Neural crest cell (in vitro differentiated cells): ENCODE results near the gene FBXO7. TPM values are rescaled to one million over a fixed set of nuclear protein-coding genes. Genes with fewer than 3 reads are reported as not detected.

Experiments used
- DNase-seq: peaks from one replicate; pipeline ENCODE4 v3.0.0; 2021; ENCODE audit warnings: low read depth, mixed read lengths, low spot score
- H3K27ac Mint-ChIP-seq: one replicate; pipeline ENCODE4 v1.8.0; 2021; ENCODE audit warnings: mild to moderate bottlenecking, mixed read lengths; ENCODE audit not compliant: unreplicated experiment
- H3K27me3 Mint-ChIP-seq: 2 replicates; pipeline ENCODE4 v1.8.0; 2021; ENCODE audit warnings: low read depth, mild to moderate bottlenecking, mixed read lengths
- H3K36me3 Mint-ChIP-seq: 2 replicates; pipeline ENCODE4 v1.8.0; 2021; ENCODE audit warnings: low read depth, mild to moderate bottlenecking, mixed read lengths
- H3K4me1 Mint-ChIP-seq: 2 replicates; pipeline ENCODE4 v1.8.0; 2021; ENCODE audit warnings: mixed read lengths
- H3K4me3 Mint-ChIP-seq: one replicate; pipeline ENCODE4 v1.8.0; 2021; ENCODE audit warnings: mild to moderate bottlenecking, mixed read lengths
- H3K9me3 Mint-ChIP-seq: 2 replicates; pipeline ENCODE4 v1.8.0; 2021; ENCODE audit warnings: mixed read lengths
- total RNA-seq: library from RNA; stranded (reverse); gene quantifications from 2 replicates; pipeline ENCODE4 v1.2.1, GENCODE V29; 2021
- TF ChIP-seq, protein P1 (sequence below): fragments of 200-600 bp; sonication (generic); conservative IDR thresholded peaks from 2 replicates; pipeline ENCODE4 v1.5.0; 2021; ENCODE audit warnings: antibody characterized with exemption, mild to moderate bottlenecking

Gene FBXO7
- total RNA-seq, 1 donor from 2014 or later: 82.8 TPM

DNA sequence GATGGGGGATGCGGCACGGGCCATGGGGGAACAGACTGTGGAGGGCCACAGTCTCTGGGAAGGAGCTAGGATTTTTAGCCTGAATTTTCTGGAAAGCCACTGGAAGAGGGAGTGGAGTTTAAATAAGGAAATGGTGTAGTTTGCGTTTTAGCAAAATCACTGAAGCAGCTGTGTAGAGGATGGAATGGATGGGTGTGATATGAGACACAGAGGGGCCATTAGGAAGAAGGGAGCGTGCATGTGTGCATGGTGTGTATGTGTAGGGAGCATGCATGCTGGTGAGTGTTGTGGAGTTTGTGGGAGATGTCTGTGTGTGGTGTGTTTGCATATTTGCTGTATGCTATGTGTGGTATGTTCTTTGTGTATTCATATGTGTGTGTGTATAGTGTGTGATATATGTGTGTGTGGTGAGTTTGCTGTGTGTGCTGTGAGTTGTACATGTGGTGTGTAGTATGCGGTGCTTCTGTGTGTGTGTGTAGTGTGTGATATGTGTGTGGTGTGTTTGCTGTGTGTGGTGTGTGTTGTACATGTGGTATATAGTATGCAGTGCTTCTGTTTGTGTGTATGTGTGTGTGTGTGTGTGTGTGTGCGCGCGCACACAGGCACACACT lies 67.6 kb downstream of the FBXO7 start:
- H3K9me3 Mint-ChIP-seq: no peaks in the 10 kb centered on the region
- TF ChIP-seq, protein P1, sequence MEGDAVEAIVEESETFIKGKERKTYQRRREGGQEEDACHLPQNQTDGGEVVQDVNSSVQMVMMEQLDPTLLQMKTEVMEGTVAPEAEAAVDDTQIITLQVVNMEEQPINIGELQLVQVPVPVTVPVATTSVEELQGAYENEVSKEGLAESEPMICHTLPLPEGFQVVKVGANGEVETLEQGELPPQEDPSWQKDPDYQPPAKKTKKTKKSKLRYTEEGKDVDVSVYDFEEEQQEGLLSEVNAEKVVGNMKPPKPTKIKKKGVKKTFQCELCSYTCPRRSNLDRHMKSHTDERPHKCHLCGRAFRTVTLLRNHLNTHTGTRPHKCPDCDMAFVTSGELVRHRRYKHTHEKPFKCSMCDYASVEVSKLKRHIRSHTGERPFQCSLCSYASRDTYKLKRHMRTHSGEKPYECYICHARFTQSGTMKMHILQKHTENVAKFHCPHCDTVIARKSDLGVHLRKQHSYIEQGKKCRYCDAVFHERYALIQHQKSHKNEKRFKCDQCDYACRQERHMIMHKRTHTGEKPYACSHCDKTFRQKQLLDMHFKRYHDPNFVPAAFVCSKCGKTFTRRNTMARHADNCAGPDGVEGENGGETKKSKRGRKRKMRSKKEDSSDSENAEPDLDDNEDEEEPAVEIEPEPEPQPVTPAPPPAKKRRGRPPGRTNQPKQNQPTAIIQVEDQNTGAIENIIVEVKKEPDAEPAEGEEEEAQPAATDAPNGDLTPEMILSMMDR: no peak
- H3K27me3 Mint-ChIP-seq: peaks cover 5% of the 10 kb centered on the region
- no peak for DNase-seq
- H3K36me3 Mint-ChIP-seq: peaks cover 2% of the 10 kb centered on the region
- H3K4me3 Mint-ChIP-seq: no peak overlapping the region
- H3K27ac Mint-ChIP-seq: peak overlapping the region; percentile 7
- peaks cover 13% of the 10 kb centered on the region for H3K4me1 Mint-ChIP-seq

DNA sequence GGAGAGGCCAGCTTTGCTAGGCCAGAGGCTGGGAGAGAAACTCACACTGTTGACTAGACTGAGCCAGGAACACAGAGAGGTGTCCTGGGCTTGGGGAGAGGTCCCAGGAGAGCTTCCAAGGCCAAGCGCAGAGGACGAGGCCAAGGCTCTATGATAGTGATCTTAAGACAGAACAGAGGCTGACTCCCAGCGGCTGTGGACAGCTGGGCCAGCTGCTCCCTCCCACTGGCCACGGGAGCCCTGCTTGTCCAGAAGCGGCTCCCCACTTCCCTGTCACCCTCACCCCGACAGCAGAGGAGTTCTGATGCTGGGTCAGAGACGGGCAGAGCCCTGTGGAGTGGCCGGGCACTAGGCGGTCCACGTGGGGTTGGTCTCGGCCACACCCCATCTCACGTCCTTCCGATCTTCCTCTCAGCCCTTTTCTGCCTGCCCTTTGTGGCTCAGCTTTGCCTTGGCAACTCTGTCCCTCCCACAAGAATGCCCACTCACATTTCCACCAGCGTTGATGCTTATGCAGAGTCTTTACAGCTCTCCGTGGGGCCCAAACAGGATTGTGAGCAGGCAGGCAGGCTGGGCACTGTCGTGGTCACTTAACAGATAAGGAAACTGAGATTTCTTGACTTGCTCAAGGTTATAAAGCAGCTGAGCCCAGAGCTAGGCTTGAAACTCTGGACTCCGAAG lies 68.2 kb downstream of the FBXO7 start:
- no peak overlapping the region for H3K27ac Mint-ChIP-seq
- no peaks in the 10 kb centered on the region for H3K9me3 Mint-ChIP-seq
- H3K27me3 Mint-ChIP-seq: peaks cover 5% of the 10 kb centered on the region
- no peak overlapping the region for H3K4me3 Mint-ChIP-seq
- H3K4me1 Mint-ChIP-seq: peaks cover 15% of the 10 kb centered on the region
- no peak for DNase-seq
- peaks cover 2% of the 10 kb centered on the region for H3K36me3 Mint-ChIP-seq
- TF ChIP-seq, protein P1: no peak

GRCh38 chr22:32544953-32545558 lies 70.4 kb downstream of the FBXO7 start:
- Mint-ChIP-seq H3K27ac (no peak overlapping the region), H3K27me3 (peaks cover 5% of the 10 kb centered on the region), H3K36me3 (no peaks in the 10 kb centered on the region), H3K4me3 (no peak overlapping the region), H3K4me1 (peaks cover 7% of the 10 kb centered on the region), H3K9me3 (no peaks in the 10 kb centered on the region)
- DNase-seq: no peak
- TF ChIP-seq, protein P1: no peak

GRCh38 chr22:32545801-32546200 lies 71.2 kb downstream of the FBXO7 start:
- Mint-ChIP-seq H3K4me1 (peaks cover 7% of the 10 kb centered on the region), H3K36me3 (no peaks in the 10 kb centered on the region), H3K27ac (no peak overlapping the region), H3K27me3 (peaks cover 5% of the 10 kb centered on the region), H3K4me3 (no peak overlapping the region), H3K9me3 (peaks cover 2% of the 10 kb centered on the region)
- DNase-seq: no peak
- TF ChIP-seq, protein P1: no peak

DNA sequence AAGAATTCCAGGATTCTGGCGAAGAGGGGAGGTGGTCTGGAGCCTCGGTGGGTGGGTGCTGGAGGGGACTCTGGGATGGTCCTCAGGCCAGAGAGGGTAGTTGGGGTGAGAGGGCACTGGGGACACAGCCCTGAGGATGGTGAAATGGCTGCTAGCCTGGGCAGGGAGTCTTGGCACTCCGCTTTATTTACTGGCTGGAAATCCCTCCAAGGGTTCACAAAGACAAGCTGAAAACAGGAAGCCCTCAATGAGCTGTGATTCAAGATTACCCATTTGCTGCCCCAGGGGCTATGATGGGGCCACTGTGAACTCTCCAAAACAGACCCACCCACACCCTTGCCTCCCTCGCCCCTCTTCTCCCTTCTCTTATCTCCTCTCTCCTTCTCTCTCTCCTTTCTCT lies 71.9 kb downstream of the FBXO7 start:
- no peak for DNase-seq
- H3K9me3 Mint-ChIP-seq: peaks cover 2% of the 10 kb centered on the region
- H3K36me3 Mint-ChIP-seq: no peaks in the 10 kb centered on the region
- no peak overlapping the region for H3K27ac Mint-ChIP-seq
- TF ChIP-seq, protein P1: no peak
- H3K4me3 Mint-ChIP-seq: no peak overlapping the region
- peaks cover 5% of the 10 kb centered on the region for H3K27me3 Mint-ChIP-seq
- peaks cover 7% of the 10 kb centered on the region for H3K4me1 Mint-ChIP-seq
